ENCODE results near the gene ZNG1A. TPM values are rescaled to one million over a fixed set of nuclear protein-coding genes. Genes with fewer than 3 reads are reported as not detected.
"Not testable (repeated sequence)": the region's sequence is repeated elsewhere in the genome, so short reads cannot be mapped to it uniquely, and the experiment has no call there.

Gene ZNG1A
- total and polyA plus RNA-seq, 2 donors (not counting 1 experiment from before 2014, with no cell fraction given): 17.7 to 32.3 TPM

DNA sequence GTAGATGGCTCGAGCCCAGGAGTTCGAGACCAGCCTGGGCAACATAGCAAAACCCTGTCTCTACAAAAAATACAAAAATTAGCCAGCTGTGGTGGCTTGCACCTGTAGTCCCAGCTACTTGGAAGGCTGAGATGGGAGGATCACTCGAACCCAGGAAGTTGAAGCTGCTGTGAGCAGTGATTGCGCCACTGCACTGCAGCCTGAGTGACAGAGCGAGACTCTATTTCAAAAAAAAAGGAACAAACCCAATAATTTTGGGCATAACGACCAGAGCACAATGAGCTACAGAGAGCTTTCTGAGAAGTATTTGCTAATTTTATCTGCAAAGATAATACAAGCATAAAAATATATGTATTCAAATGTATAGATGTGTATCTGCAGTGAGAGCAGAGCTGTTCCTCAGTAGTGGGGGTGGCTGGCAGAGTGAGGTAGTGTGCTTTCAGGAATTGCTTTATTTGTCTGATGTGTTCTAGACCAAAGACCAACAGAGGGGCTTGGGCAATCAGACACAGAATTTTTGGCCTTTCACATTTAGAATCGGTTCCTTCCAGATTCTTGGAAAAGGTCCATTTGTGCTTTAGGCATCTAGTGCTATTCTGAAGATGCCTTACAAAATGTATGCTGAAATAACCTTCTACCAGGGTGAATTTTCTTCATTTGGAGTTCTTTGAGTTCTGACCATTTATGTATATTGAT is 41.0 kb upstream of the ZNG1A start:
- no peak overlapping the region for H2AFZ ChIP-seq (ENCODE audit: low read length)
- no peak overlapping the region for H3K27ac ChIP-seq (ENCODE audit: insufficient read depth, low read length)
- peaks cover 13% of the 10 kb centered on the region for H3K27me3 ChIP-seq (ENCODE audit: control insufficient read depth, insufficient read depth, low read length)
- H3K4me1 ChIP-seq (ENCODE audit: control insufficient read depth, extremely low read depth, insufficient read depth, low read length): no peaks in the 10 kb centered on the region
- H3K79me2 ChIP-seq (ENCODE audit: control insufficient read depth, insufficient read depth, low read length): no peaks in the 10 kb centered on the region
- no peaks in the 10 kb centered on the region for H4K20me1 ChIP-seq (ENCODE audit: control insufficient read depth, extremely low read depth, insufficient read depth, low read length)
- H3K36me3 ChIP-seq (ENCODE audit: control insufficient read depth, insufficient read depth, low read length): no peaks in the 10 kb centered on the region
- no peak overlapping the region for H3K4me3 ChIP-seq (replicated peaks in 1 of 4; ENCODE audit: control extremely low read depth in 1 of 4, insufficient read depth in 1 of 4, low read depth in 3 of 4, low read length in 4 of 4)
- no peak overlapping the region for H3K9ac ChIP-seq (ENCODE audit: insufficient read depth, low read length)
- H3K9me3 ChIP-seq (ENCODE audit: control insufficient read depth, insufficient read depth, low read depth, low read length): no peaks in the 10 kb centered on the region
- no peak for TF ChIP-seq EZH2 (IDR thresholded peaks at IDR 0.05; ENCODE audit: low read length, missing control alignments)
- TF ChIP-seq, protein P1, sequence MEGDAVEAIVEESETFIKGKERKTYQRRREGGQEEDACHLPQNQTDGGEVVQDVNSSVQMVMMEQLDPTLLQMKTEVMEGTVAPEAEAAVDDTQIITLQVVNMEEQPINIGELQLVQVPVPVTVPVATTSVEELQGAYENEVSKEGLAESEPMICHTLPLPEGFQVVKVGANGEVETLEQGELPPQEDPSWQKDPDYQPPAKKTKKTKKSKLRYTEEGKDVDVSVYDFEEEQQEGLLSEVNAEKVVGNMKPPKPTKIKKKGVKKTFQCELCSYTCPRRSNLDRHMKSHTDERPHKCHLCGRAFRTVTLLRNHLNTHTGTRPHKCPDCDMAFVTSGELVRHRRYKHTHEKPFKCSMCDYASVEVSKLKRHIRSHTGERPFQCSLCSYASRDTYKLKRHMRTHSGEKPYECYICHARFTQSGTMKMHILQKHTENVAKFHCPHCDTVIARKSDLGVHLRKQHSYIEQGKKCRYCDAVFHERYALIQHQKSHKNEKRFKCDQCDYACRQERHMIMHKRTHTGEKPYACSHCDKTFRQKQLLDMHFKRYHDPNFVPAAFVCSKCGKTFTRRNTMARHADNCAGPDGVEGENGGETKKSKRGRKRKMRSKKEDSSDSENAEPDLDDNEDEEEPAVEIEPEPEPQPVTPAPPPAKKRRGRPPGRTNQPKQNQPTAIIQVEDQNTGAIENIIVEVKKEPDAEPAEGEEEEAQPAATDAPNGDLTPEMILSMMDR (conservative IDR thresholded peaks at IDR 0.05 in 1 of 2, IDR thresholded peaks at IDR 0.05 in 1 of 2; ENCODE audit: low read depth in 1 of 2, low read length in 2 of 2): no peak
- H3K4me2 ChIP-seq (ENCODE audit: extremely low read depth, insufficient read depth, low read length): no peak overlapping the region
- no peak for DNase-seq (ENCODE audit: low read depth in 2 of 2)

DNA sequence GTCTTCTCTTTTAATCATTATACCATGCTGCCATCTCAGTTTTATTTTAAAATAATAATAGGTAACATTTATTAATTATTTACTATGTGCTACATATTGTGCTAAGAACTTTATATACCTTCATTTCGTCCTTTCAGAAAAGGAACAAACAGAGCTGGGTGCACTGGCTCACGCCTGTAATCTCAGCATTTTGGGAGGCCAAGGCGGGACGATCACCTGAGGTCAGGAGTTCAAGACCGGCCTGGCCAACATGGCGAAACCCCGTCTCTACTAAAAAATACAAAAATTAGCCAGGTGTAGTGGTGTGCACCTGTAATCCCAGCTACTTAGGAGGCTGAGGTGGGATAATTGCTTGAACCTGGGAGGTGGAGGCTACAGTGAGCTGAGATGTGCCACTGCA is 40.2 kb upstream of the ZNG1A start:
- not testable (repeated sequence) for H4K20me1 ChIP-seq (ENCODE audit: control insufficient read depth, extremely low read depth, insufficient read depth, low read length); H2AFZ ChIP-seq (ENCODE audit: low read length); H3K79me2 ChIP-seq (ENCODE audit: control insufficient read depth, insufficient read depth, low read length); H3K27ac ChIP-seq (ENCODE audit: insufficient read depth, low read length); H3K9ac ChIP-seq (ENCODE audit: insufficient read depth, low read length); H3K4me2 ChIP-seq (ENCODE audit: extremely low read depth, insufficient read depth, low read length); H3K9me3 ChIP-seq (ENCODE audit: control insufficient read depth, insufficient read depth, low read depth, low read length); H3K4me3 ChIP-seq (replicated peaks in 1 of 4; ENCODE audit: control extremely low read depth in 1 of 4, insufficient read depth in 1 of 4, low read depth in 3 of 4, low read length in 4 of 4); DNase-seq (ENCODE audit: low read depth in 2 of 2); H3K4me1 ChIP-seq (ENCODE audit: control insufficient read depth, extremely low read depth, insufficient read depth, low read length); H3K36me3 ChIP-seq (ENCODE audit: control insufficient read depth, insufficient read depth, low read length)
- peaks cover 14% of the 10 kb centered on the region for H3K27me3 ChIP-seq (ENCODE audit: control insufficient read depth, insufficient read depth, low read length)

DNA sequence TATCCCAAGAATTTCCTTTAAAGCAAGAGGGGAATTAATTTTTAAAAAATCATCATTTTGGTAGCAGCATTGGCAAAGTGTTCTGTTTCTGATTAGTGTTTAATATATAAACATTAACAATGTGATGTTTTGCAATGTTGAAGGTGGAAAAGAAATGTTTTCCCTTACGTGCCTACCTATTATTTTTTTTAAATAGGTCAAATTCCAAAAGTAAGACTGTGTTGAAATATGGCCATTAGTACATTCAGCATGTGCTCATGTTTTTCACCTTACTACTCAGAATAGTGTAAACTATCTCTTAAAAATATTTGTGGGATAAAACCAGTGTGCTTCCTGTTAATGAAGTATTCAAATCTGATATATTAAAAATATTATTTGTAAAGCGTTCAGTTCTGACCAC is 39.1 kb upstream of the ZNG1A start:
- no peaks in the 10 kb centered on the region for H3K36me3 ChIP-seq (ENCODE audit: control insufficient read depth, insufficient read depth, low read length)
- no peaks in the 10 kb centered on the region for H4K20me1 ChIP-seq (ENCODE audit: control insufficient read depth, extremely low read depth, insufficient read depth, low read length)
- no peaks in the 10 kb centered on the region for H3K9me3 ChIP-seq (ENCODE audit: control insufficient read depth, insufficient read depth, low read depth, low read length)
- no peaks in the 10 kb centered on the region for H3K79me2 ChIP-seq (ENCODE audit: control insufficient read depth, insufficient read depth, low read length)
- H3K27me3 ChIP-seq (ENCODE audit: control insufficient read depth, insufficient read depth, low read length): peaks cover 14% of the 10 kb centered on the region
- TF ChIP-seq, protein P1 (conservative IDR thresholded peaks at IDR 0.05 in 1 of 2, IDR thresholded peaks at IDR 0.05 in 1 of 2; ENCODE audit: low read depth in 1 of 2, low read length in 2 of 2): no peak
- TF ChIP-seq EZH2 (IDR thresholded peaks at IDR 0.05; ENCODE audit: low read length, missing control alignments): no peak
- no peak overlapping the region for H2AFZ ChIP-seq (ENCODE audit: low read length)
- no peak for DNase-seq (ENCODE audit: low read depth in 2 of 2)
- no peak overlapping the region for H3K27ac ChIP-seq (ENCODE audit: insufficient read depth, low read length)
- H3K4me3 ChIP-seq (replicated peaks in 1 of 4; ENCODE audit: control extremely low read depth in 1 of 4, insufficient read depth in 1 of 4, low read depth in 3 of 4, low read length in 4 of 4): no peak overlapping the region
- no peak overlapping the region for H3K9ac ChIP-seq (ENCODE audit: insufficient read depth, low read length)
- no peak overlapping the region for H3K4me2 ChIP-seq (ENCODE audit: extremely low read depth, insufficient read depth, low read length)
- H3K4me1 ChIP-seq (ENCODE audit: control insufficient read depth, extremely low read depth, insufficient read depth, low read length): no peaks in the 10 kb centered on the region

All from fibroblast of lung (primary cell).